NCI-H2029 treated with DMSO at 0.1 percent for 48 hours (cell line): Measurements from ENCODE around the gene DHRS13.
"Not testable (repeated sequence)": the region's sequence is repeated elsewhere in the genome, so short reads cannot be mapped to it uniquely, and the experiment has no call there.

Source experiments
- DNase-seq: peaks from one replicate; lab custom pipeline; 2025; lab: John Stamatoyannopoulos, UW

The DHRS13 gene

GRCh38 chr17:28882154-28882895 lies 20.6 kb downstream of the DHRS13 start:
- DNase-seq: no peak

- no peak for DNase-seq
These were observed 21.3 kb downstream of the DHRS13 start for GRCh38 chr17:28881533-28882056.

- no peak for DNase-seq
These were observed 22.3 kb downstream of the DHRS13 start for GRCh38 chr17:28880572-28880945.

- no peak for DNase-seq
These were observed 22.9 kb downstream of the DHRS13 start for GRCh38 chr17:28879886-28880571.

- DNase-seq: no peak
These were observed 23.9 kb downstream of the DHRS13 start for GRCh38 chr17:28878981-28879380.

- no peak for DNase-seq
These were observed 24.5 kb downstream of the DHRS13 start for GRCh38 chr17:28878158-28878910.

- DNase-seq: not testable (repeated sequence)
These were observed 25.6 kb downstream of the DHRS13 start for GRCh38 chr17:28877150-28877711.

GRCh38 chr17:28875848-28876550 lies 26.9 kb downstream of the DHRS13 start:
- DNase-seq: no peak

GRCh38 chr17:28874750-28875149 lies 28.1 kb downstream of the DHRS13 start:
- no peak for DNase-seq

GRCh38 chr17:28873839-28874238 lies 29.0 kb downstream of the DHRS13 start:
- no peak for DNase-seq

- DNase-seq: no peak
These were observed 31.8 kb downstream of the DHRS13 start for GRCh38 chr17:28871056-28871579.

- no peak for DNase-seq
These were observed 35.6 kb downstream of the DHRS13 start for GRCh38 chr17:28867276-28867675.

GRCh38 chr17:28865946-28866752 lies 36.7 kb downstream of the DHRS13 start:
- DNase-seq: no peak

GRCh38 chr17:28864991-28865849 lies 37.7 kb downstream of the DHRS13 start:
- no peak for DNase-seq

GRCh38 chr17:28863953-28864352 lies 38.9 kb downstream of the DHRS13 start:
- no peak for DNase-seq

GRCh38 chr17:28862561-28862960 lies 40.3 kb downstream of the DHRS13 start:
- DNase-seq: no peak

GRCh38 chr17:28861393-28862203 lies 41.3 kb downstream of the DHRS13 start:
- no peak for DNase-seq

- no peak for DNase-seq
These were observed 42.5 kb downstream of the DHRS13 start for GRCh38 chr17:28860363-28860808.
